Prostate gland (tissue), 2 donors: Measurements from ENCODE around the gene FHIT. TPM values are rescaled to one million over a fixed set of nuclear protein-coding genes. Genes with fewer than 3 reads are reported as not detected.

Experiments used
- DNase-seq: peaks from one replicate; pipeline ENCODE4 v3.0.0-alpha.2; 2019; ENCODE audit warnings: low spot score
- H3K27ac ChIP-seq, 2 donors: fragments of 200-600 bp; sonication (generic); 2 replicates each; pipeline ENCODE4 v1.5.1; 2017 to 2019
- H3K27me3 ChIP-seq: fragments of 200-600 bp; sonication (generic); replicated peaks from 2 replicates; pipeline ENCODE4 v1.5.1; 2019; ENCODE audit not compliant: insufficient read depth
- H3K36me3 ChIP-seq, 2 donors: fragments of 200-600 bp; sonication (generic); 1 replicate in 1 of 2; 2 replicates in 1 of 2; pipeline versions ENCODE4 v1.5.1 to v1.8.1; 2017 to 2019
- H3K4me1 ChIP-seq: fragments of 200-600 bp; sonication (generic); replicated peaks from 2 replicates; pipeline ENCODE4 v1.5.1; 2019
- H3K4me3 ChIP-seq, 2 donors: fragments of 200-600 bp; sonication (generic); 2 replicates each; pipeline ENCODE4 v1.5.1; 2017 to 2019
- H3K9me3 ChIP-seq: fragments of 200-600 bp; sonication (generic); 2 replicates; pipeline ENCODE4 v1.5.1; 2017
- CTCF ChIP-seq, 4 experiments: fragments of 200-600 bp in 2 of 4; fragments of 450-650 bp in 2 of 4; sonication (generic) in 2 of 4; IDR thresholded peaks; 1 replicate in 3 of 4; 2 replicates in 1 of 4; pipeline ENCODE4 v1.5.1; 2016 to 2019; ENCODE audit warnings: antibody characterized with exemption in 4 of 4, mild to moderate bottlenecking in 2 of 4, moderate library complexity in 2 of 4
- POLR2A ChIP-seq: fragments of 450-650 bp; IDR thresholded peaks from one replicate; pipeline ENCODE4 v1.6.1; 2016; ENCODE audit warnings: antibody characterized with exemption, mild to moderate bottlenecking
- POLR2AphosphoS5 ChIP-seq: sonication (generic); formaldehyde crosslinking; IDR thresholded peaks from one replicate; pipeline ENCODE4 v1.6.1; 2017; ENCODE audit warnings: antibody characterized with exemption
- WGBS: methylation state at CpG from one replicate; pipeline ENCODE4 v1.1.5; 2018; 5-methylcytosine and 5-hydroxymethylcytosine counted together
- intact Hi-C: fragments of 100-400 bp; cut with DNase I; formaldehyde crosslinking; loops from one replicate; pipeline ENCODE4 v1.14.2; 2022
- total RNA-seq, 2 donors: library from RNA; depleted of rRNA; stranded (reverse); fragments of >200 nt; gene quantifications; one replicate each; pipeline ENCODE4 v1.1.0, GENCODE V29; 2016

Gene FHIT
- total RNA-seq, 2 donors from 2014 or later: 6.4 to 10.4 TPM

- H3K4me3 ChIP-seq: no peak overlapping the region
- H3K27ac ChIP-seq: no peak overlapping the region
- no peaks in the 10 kb centered on the region for H3K4me1 ChIP-seq
- intact Hi-C loops: no loop called here
- no peaks in the 10 kb centered on the region for H3K9me3 ChIP-seq
- H3K36me3 ChIP-seq: no peaks in the 10 kb centered on the region
- no peak for DNase-seq
- no peak for TF ChIP-seq POLR2A
- TF ChIP-seq POLR2AphosphoS5: no peak
- no peak for TF ChIP-seq CTCF (IDR thresholded peaks at IDR 0.05)
- WGBS: 12% methylated on average over 1 of the region's 1 CpG
- H3K27me3 ChIP-seq: no peaks in the 10 kb centered on the region
These were observed 1174.9 kb downstream of the FHIT start for GRCh38 chr3:60076331-60076730.

- no peak for TF ChIP-seq POLR2AphosphoS5
- H3K27me3 ChIP-seq: no peaks in the 10 kb centered on the region
- no peak overlapping the region for H3K4me3 ChIP-seq
- H3K4me1 ChIP-seq: no peaks in the 10 kb centered on the region
- intact Hi-C loops: no loop called here
- DNase-seq: no peak
- H3K27ac ChIP-seq: no peak overlapping the region
- H3K9me3 ChIP-seq: no peaks in the 10 kb centered on the region
- H3K36me3 ChIP-seq: no peaks in the 10 kb centered on the region
These were observed 1177.3 kb downstream of the FHIT start for GRCh38 chr3:60073942-60074341.

- Histone ChIP-seq H3K27ac (no peak overlapping the region), H3K27me3 (no peaks in the 10 kb centered on the region), H3K4me3 (no peak overlapping the region), H3K9me3 (no peaks in the 10 kb centered on the region), H3K36me3 (no peaks in the 10 kb centered on the region), H3K4me1 (no peaks in the 10 kb centered on the region)
- intact Hi-C loops: no loop called here
- 85% methylated on average over 4 of the region's 4 CpGs for WGBS
- no peak for DNase-seq
- no peak for TF ChIP-seq POLR2AphosphoS5
- no peak for TF ChIP-seq POLR2A
- TF ChIP-seq CTCF (IDR thresholded peaks at IDR 0.05): no peak
These were observed 1178.0 kb downstream of the FHIT start for GRCh38 chr3:60073228-60073627.

GRCh38 chr3:60070366-60070765 lies 1180.9 kb downstream of the FHIT start:
- H3K27ac ChIP-seq: no peak overlapping the region
- DNase-seq: no peak
- H3K36me3 ChIP-seq: no peaks in the 10 kb centered on the region
- H3K4me3 ChIP-seq: no peak overlapping the region
- TF ChIP-seq POLR2AphosphoS5: no peak
- TF ChIP-seq CTCF (IDR thresholded peaks at IDR 0.05): no peak
- no peak for TF ChIP-seq POLR2A
- no peaks in the 10 kb centered on the region for H3K27me3 ChIP-seq
- 86% methylated on average over 3 of the region's 3 CpGs for WGBS
- no peaks in the 10 kb centered on the region for H3K4me1 ChIP-seq
- no peaks in the 10 kb centered on the region for H3K9me3 ChIP-seq
- intact Hi-C loops: no loop called here

- H3K4me3 ChIP-seq: no peak overlapping the region
- H3K27ac ChIP-seq: no peak overlapping the region
- no peak for DNase-seq
- TF ChIP-seq POLR2A: no peak
- TF ChIP-seq CTCF (IDR thresholded peaks at IDR 0.05): no peak
- TF ChIP-seq POLR2AphosphoS5: no peak
- 69% methylated on average over 2 of the region's 2 CpGs for WGBS
- no peaks in the 10 kb centered on the region for H3K9me3 ChIP-seq
- no peaks in the 10 kb centered on the region for H3K4me1 ChIP-seq
- intact Hi-C loops: no loop called here
- no peaks in the 10 kb centered on the region for H3K27me3 ChIP-seq
- H3K36me3 ChIP-seq: no peaks in the 10 kb centered on the region
These were observed 1185.9 kb downstream of the FHIT start for GRCh38 chr3:60065227-60065868.
